A673 (cell line): ENCODE measurements around the gene SPATA18. TPM values are rescaled to one million over a fixed set of nuclear protein-coding genes. Genes with fewer than 3 reads are reported as not detected.

Experiments used
- BruUV-seq: library from RNA; stranded (reverse); fragments of 400-500 nt; replicated peaks from 2 replicates; lab custom pipeline; 2021; lab: Mats Ljungman, UMichigan
- CTCF ChIA-PET: fragments of 300-600 bp; sonication (Branson Sonifier 250); formaldehyde crosslinking; loops from one replicate; lab custom pipeline; 2022; ENCODE audit warnings: antibody characterized with exemption; lab: Charles Lee
- POLR2A ChIA-PET: fragments of 300-600 bp; sonication (Branson Sonifier 250); formaldehyde crosslinking; loops from one replicate; lab custom pipeline; 2022; ENCODE audit warnings: antibody characterized with exemption; ENCODE audit not compliant: low non-redundant PET; lab: Charles Lee
- DNase-seq: peaks from one replicate; pipeline ENCODE4 v3.0.0-alpha.2; 2015; ENCODE audit warnings: low spot score
- H3K27ac ChIP-seq: fragments of 200-600 bp; sonication (generic); 2 replicates; pipeline ENCODE4 v1.5.1; 2016; ENCODE audit warnings: mixed run types, low read depth, mild to moderate bottlenecking, mixed read lengths, antibody characterized with exemption, low read length; ENCODE audit not compliant: poor library complexity, severe bottlenecking
- H3K27me3 ChIP-seq: fragments of 200-600 bp; sonication (generic); replicated peaks from 2 replicates; pipeline ENCODE4 v1.6.1; 2017; ENCODE audit warnings: mixed run types, low read depth, mild to moderate bottlenecking, mixed read lengths, antibody characterized with exemption, low read length; ENCODE audit not compliant: insufficient read depth, poor library complexity
- H3K36me3 ChIP-seq: fragments of 200-600 bp; sonication (generic); 2 replicates; pipeline ENCODE4 v1.6.1; 2016; ENCODE audit warnings: mixed run types, mild to moderate bottlenecking, mixed read lengths, antibody characterized with exemption, low read length; ENCODE audit not compliant: insufficient read depth, poor library complexity, severe bottlenecking
- H3K4me1 ChIP-seq: fragments of 200-600 bp; sonication (generic); 2 replicates; pipeline ENCODE4 v1.6.1; 2017; ENCODE audit warnings: mixed run types, mild to moderate bottlenecking, mixed read lengths, antibody characterized with exemption, low read length; ENCODE audit not compliant: insufficient read depth, poor library complexity, severe bottlenecking
- H3K4me3 ChIP-seq: fragments of 200-600 bp; sonication (generic); 2 replicates; pipeline ENCODE4 v1.5.1; 2016; ENCODE audit warnings: low read depth, mixed run types, mild to moderate bottlenecking, mixed read lengths, low read length; ENCODE audit not compliant: poor library complexity, severe bottlenecking
- H3K9me3 ChIP-seq: fragments of 200-600 bp; sonication (generic); 2 replicates; pipeline ENCODE4 v1.6.1; 2016; ENCODE audit warnings: mixed run types, low read depth, mild to moderate bottlenecking, mixed read lengths, antibody characterized with exemption, low read length; ENCODE audit not compliant: poor library complexity, severe bottlenecking
- CTCF ChIP-seq: fragments of 300-800, 200-600 bp; sonication (generic); conservative IDR thresholded peaks from 2 replicates; pipeline ENCODE4 v1.5.1; 2017; ENCODE audit warnings: low read depth, mild to moderate bottlenecking, antibody characterized with exemption, low read length, moderate library complexity, mixed read lengths
- EZH2 ChIP-seq: fragments of 200-600 bp; sonication (generic); IDR thresholded peaks from 2 replicates; pipeline ENCODE4 v1.6.1; 2017; ENCODE audit warnings: borderline replicate concordance, low read depth, mild to moderate bottlenecking, mixed read lengths, antibody characterized with exemption, low read length; ENCODE audit not compliant: poor library complexity, severe bottlenecking
- intact Hi-C: fragments of 100-400 bp; cut with micrococcal nuclease; formaldehyde crosslinking; loops from one replicate; pipeline ENCODE4 v1.10.0; 2022; ENCODE audit not compliant: unreplicated experiment
- total RNA-seq: library from RNA; stranded (reverse); gene quantifications from 2 replicates; pipeline ENCODE4 v1.2.3, GENCODE V29; 2021

Gene SPATA18
- total RNA-seq, 1 experiment from 2014 or later: 0.71 TPM

DNA sequence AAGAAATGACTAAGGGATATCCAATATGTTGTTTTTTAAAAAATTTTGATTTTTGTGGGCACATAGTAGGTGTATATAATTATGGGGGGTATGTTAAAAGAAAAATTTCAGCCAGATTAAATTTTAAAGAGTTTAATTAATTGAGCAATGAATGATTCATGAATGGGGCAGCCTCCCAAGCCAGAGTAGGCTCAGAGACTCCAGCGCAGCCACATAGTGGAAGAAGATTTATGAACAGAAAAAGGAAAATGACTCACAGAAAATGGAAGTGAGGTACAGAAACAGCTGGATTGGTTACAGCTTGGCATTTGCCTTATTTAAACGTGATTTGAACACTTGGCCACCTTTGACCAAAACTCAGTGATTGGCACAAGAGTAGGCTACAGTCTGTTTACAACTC, 91.7 kb downstream of the SPATA18 start:
- DNase-seq: peak; percentile 1
- CTCF ChIA-PET: no interaction called here
- Histone ChIP-seq H3K4me1 (no peaks in the 10 kb centered on the region), H3K27ac (no peak overlapping the region), H3K9me3 (no peaks in the 10 kb centered on the region), H3K27me3 (no peaks in the 10 kb centered on the region), H3K36me3 (no peaks in the 10 kb centered on the region), H3K4me3 (no peak overlapping the region)
- intact Hi-C loops: no loop called here
- no peak for TF ChIP-seq CTCF
- no peak for TF ChIP-seq EZH2
- BruUV-seq: no TSS peak
- POLR2A ChIA-PET: no interaction called here

GRCh38 chr4:52143815-52144214, 92.7 kb downstream of the SPATA18 start:
- no peaks in the 10 kb centered on the region for H3K9me3 ChIP-seq
- no peaks in the 10 kb centered on the region for H3K4me1 ChIP-seq
- ChIA-PET POLR2A (no interaction called here), CTCF (no interaction called here)
- no TSS peak for BruUV-seq
- no peak overlapping the region for H3K4me3 ChIP-seq
- H3K27me3 ChIP-seq: no peaks in the 10 kb centered on the region
- H3K27ac ChIP-seq: no peak overlapping the region
- H3K36me3 ChIP-seq: no peaks in the 10 kb centered on the region
- no peak for DNase-seq
- TF ChIP-seq CTCF: no peak
- intact Hi-C loops: no loop called here

DNA sequence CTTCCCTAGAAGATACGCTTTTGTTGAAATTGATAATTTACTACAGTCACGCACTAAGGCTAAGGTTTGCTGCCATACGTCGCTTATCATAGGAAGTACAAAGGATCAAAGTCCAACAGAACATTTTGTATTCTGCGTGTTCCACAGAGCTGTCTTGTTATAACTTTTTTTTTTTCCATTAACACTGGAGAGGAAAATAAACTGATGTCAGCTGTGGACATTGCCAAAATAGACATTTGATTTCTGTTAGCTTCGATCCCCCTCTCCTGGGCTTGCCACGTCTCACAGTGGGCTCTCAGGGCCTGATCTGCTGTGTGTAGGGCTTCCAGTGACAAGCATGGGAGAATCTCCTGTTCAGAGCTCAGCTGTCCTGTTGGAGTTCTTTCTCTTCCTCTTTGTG, 93.3 kb downstream of the SPATA18 start:
- TF ChIP-seq CTCF (no peak), EZH2 (no peak)
- Histone ChIP-seq H3K27me3 (no peaks in the 10 kb centered on the region), H3K4me3 (no peak overlapping the region), H3K27ac (no peak overlapping the region), H3K4me1 (no peaks in the 10 kb centered on the region), H3K9me3 (no peaks in the 10 kb centered on the region), H3K36me3 (no peaks in the 10 kb centered on the region)
- POLR2A ChIA-PET: no interaction called here
- CTCF ChIA-PET: no interaction called here
- intact Hi-C loops: no loop called here
- no peak for DNase-seq
- BruUV-seq: no TSS peak

Other genes with a start within 250 kb of the SPATA18 start
- gene DCUN1D4, start 208.2 kb upstream of the SPATA18 start, total RNA-seq: 21.5 and 31.7 TPM in 2 replicates
- gene LRRC66, start 30.9 kb upstream of the SPATA18 start, total RNA-seq: 0.26 TPM in 1 of 2 replicates, not detected in the other
- 32.6 and 38.6 TPM in 2 replicates for gene SGCB, start 13.0 kb upstream of the SPATA18 start, total RNA-seq